ENCODE results near the gene EDA.

EDA gene

DNA sequence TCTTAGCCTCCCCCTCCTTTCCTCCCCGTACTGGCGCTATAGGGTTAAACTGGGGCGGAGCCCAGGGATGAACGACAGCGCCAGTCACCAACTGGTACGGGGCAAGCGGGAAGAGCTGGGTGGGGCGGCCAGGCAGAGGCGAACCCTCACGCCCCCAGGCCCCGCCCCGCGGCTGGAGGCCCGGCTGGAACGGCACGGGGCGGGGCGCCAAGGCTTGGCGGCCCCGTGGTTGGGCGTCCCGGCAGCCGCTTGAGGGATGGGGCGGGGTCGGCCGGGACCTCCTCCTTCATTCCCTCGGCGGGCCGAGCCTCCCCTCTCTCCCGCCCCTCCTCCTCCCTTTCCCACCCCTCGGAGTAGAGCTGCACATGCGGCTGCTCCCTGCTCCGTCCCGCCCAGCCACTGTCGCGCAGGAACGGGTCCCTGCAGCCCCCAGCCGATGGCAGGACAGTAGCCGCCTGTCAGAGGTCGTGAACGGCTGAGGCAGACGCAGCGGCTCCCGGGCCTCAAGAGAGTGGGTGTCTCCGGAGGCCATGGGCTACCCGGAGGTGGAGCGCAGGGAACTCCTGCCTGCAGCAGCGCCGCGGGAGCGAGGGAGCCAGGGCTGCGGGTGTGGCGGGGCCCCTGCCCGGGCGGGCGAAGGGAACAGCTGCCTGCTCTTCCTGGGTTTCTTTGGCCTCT is at the start of gene EDA:
EDA (plus strand) TSS at position 335 of the 678 bp plus-strand sequence.
- DNase-seq, result peak in 1 of 2 experiments; percentile 22

DNA sequence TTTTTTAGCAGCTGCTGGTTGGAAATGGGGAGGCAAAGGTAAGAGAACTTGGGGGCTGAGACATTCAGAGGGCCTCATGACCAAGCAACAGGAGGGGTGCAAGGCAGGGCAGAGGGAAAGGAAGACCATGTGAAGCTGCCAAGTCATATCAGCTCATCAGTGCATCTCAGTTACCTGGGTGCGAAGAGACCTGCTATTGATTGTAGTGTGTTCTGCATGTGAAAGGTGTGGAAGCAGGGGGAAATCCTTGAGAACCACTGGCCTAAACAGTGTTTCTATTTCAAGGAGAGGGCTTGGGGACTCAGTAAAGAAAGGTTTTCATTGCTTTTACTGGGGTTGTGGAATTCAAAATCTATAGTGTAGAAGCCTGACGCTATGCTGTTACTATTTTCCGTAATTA is 47.1 kb upstream of the EDA start:
- no peak for DNase-seq

DNA sequence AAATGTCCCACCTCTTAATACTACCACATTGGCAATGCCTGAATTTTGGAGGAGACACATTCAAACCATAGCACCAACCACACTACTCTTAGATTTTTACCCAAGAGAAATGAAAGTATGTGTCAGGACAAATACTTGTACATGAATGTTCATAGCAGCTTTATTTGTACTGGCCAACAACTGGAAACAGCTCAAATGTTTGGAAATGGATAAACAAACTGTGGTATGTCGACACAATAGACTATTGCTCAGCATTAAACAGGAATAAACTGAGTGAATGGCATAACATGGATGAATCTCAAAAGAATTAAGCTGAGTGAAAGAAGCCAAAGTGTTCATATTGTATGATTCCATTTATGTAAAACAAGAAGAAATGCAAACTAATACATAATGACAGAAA is 18.5 kb upstream of the EDA start:
- DNase-seq, result no peak

DNA sequence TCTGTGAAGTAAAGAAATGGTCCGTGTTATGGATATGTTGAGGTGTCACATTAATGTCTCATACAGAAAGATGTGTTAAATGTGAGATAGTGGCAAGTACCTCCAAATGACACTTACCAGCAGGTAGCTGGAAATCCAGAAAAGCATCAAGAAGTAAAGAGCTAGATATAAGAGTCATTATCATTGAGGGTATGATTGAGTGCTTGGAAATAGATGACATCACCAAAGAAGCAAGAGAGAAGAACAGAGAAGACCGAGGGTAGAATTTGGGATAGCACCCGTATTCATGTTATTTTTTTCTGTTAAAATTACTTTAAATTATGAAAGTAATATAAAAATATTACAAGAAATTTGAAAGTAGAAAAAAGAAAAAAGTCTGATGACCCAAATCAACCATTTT is 15.7 kb upstream of the EDA start:
- DNase-seq, result no peak

DNA sequence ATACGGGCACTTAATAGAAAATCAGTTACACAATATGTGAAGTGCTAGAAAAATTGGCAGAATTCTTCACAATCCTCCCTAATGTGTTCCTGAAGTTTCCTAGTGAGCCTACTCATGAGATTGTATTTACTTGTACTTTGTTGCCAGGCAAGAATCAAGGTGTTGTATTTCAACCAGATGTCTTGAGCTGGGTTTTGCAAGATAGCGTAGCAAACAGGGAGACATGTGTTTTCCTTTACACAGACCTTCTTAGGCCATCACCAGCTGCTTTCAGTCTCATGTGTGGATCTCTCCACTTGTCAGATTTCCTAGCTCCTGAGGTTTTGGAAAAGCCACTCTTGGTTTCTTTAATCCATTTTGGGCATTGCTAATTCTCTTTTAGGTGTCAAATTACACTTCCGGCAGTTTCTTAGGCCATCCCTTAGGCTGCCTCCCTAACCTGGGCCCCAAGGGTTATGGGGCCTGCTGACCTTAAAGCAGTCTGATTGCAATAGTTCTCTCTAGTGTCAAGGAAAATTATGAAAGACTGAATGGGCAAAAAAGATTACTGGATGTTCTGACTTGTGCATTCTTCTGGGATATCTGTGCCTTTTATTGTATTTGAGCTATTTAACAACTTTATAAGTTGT is 12.2 kb upstream of the EDA start:
- no peak for DNase-seq

DNA sequence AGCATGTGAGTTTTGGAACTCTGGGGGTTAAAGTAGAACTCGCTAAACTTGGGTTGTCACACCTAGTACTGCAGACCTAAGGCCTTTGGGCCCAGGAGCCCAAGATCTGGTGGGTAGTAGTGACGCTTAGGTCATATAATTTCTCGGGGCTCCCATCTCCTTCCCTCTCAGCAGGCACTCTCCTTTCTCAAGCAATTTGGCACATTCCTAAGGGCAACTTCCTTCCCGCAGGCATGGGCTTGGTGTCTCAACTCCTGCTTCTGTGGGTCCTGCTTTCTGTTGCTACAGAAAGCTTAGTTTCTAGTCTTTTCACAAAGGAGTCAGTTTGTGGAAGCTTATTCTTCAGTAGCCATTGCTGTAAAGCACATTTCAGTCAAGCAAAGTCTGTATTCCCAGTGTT is 10.4 kb upstream of the EDA start:
- DNase-seq, result no peak

DNA sequence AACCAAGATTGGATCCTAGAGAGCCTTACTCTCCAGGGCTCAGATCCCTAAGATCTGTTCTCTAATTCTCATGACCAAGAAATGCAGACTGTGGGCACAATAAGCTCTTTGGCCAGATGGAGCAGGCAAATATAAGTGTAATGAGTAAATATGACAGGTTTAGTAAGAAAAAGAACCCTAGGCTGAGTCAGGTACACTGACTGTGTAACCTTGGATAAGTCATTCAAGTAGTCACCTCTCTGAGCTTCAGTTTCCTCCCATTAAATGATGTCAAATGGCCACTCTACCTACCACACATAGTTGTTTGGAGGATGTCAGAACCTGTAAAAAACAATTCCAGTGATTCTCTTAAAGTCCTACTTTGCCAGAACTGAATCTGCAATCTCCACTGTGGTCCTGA is 8.3 kb upstream of the EDA start:
- no peak for DNase-seq

DNA sequence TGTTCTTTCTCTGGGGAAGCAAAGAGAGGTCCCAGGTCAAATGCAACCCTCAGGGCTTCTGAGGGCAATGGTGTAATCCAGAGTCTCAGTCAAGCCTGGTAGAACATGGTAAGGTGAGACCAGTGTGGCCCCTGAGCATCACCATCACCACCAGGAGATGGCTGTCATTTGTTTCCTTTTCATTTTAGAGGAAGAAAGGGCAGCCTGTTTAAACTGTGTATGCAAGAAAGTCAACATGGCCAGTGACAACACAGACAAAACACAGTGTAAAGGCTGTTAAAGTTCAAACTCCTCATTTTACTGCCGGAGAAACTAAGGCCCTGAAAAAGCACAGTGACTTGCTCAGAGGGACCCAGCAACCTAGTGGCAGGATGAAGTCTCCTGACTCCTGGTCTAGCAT is 2.0 kb upstream of the EDA start:
- DNase-seq, result no peak

DNA sequence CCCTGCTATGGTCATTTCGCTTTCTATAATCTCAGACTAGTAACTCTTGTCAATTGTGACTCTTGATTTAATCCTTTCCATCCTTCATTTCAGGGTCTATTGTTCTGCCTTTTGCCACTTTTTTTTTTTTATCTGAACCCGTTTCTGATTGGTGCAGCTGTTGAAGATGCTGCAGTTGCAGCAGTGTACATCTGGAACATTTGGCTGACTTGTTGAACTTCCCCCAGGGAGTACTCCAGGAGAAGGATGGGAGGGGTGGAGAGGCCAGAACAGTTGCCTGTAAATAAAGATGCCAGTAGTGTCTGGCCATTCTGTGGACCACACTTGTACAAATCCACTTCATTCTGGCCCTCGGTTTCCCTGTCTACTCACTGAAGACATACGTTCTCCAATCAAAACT is 1.0 kb upstream of the EDA start:
- no peak for DNase-seq

DNA sequence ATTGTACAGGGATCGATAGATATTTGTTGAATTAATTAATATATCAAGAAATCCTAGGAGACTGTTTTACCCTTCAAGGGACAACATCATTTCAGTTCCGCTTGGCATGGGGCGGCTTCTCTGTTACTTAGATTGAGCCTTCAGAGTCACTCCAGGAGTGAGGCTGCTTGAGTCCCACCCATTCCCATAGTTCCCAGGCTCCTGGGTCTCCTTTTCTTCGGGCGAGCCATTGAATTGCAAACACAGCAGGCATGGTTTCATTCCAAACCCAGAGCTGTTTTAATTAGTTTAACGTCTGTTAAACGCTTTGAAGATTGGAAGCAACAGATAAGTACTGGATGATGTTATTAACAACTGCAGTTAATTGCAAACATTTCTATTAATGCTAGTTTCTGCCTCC is 571 bp upstream of the EDA start:
- no peak for DNase-seq

DNA sequence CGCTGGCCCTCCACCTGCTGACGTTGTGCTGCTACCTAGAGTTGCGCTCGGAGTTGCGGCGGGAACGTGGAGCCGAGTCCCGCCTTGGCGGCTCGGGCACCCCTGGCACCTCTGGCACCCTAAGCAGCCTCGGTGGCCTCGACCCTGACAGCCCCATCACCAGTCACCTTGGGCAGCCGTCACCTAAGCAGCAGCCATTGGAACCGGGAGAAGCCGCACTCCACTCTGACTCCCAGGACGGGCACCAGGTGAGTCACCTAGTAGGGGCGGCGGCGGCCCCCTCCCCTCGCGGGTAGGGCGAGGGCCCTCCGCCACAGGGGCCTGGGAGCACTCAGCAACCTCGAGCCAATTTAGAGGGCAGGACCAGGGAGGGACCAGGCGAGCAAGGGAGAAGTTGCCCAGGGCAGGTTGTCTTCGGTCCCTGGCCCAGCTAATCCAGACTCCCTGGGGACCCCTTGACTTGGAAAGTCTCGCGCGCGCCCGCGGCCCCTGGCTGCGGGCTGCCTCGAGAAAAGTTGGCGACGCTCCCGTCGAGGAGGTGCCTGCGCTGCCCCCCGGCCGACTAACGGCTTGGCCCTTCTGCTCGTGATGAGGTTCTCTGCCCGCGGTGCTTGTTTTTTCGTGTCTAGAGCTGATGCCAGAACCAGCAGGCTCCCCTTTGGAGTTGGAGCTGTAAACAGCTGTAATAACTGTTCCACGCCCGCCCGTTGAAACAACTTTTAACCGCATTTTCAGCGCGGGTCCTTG is 717 bp downstream of the EDA start:
- DNase-seq, result no peak

DNA sequence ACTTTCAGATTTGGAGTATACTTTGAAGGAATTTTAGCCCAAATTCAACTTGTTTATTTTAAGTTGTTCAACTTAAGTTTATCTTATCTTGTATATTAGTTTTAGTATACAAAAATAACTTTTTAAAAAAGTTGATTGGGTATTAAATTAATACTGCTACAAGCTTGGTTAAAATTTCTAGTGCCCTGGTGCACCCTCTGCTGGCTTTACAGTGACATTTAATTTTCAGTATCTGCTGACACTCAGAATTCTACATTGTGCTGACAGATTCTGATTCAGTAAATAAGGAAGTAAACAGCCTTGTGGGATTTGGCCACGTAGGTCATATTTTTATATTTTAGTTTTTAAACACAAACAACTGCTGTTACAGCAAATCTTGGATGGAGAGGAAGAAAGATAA is 2.9 kb downstream of the EDA start:
- DNase-seq, result no peak

DNA sequence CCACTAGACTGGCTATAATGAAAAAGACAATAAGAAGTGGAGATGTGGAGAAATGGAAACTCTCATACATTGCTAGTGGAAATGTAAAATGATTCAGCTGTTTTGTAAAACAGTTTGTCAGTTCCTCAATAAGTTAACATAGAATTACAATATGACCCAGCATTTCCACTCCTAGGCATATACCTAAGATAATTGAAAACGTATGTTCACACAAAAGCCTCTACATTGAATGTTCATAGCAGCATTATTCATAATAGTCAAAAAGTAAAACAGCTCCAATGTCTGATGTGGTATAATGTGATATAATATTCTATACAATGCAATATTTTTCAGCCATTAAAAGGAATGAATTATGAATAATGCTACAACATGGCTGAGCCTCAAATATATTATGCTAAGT is 10.2 kb downstream of the EDA start:
- DNase-seq, result no peak

DNA sequence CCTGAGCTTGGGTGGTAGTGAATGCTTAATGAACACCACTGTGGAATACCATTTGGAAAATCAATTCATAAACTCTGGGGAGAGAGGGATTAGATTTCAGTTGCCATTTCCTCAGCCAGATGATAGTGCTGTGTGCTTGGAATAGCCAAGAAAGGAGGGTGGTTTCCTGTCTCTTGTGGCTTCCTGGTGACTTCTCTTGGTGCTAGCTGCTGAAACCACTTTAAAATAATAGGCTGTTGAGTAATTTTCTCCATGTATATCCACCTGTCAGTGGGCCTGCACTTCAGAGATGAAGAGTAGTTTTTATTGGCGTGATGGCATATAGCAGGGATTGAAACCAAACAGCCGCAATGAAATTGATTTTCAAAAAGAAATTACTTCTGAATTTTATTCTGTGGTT is 11.8 kb downstream of the EDA start:
- DNase-seq, result no peak

DNA sequence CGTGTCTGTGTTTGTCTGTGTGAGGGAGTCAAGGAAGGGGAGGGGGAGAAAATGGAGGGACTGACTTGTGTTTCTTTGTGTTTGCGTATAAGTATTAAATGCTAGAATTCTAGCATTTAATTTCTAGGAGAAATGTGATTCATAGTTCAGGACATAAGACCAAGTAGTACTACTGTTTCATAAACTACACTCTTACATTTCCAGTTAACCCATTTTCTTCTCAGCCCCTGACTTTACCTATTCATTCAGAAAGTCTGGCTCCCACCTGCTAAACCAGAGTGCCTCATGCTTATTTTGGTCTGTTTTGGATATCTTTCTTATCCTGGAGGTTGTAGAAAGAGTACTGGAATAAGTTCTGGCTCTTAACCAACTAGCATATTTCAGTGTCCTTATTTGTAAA is 14.2 kb downstream of the EDA start:
- no peak for DNase-seq

DNA sequence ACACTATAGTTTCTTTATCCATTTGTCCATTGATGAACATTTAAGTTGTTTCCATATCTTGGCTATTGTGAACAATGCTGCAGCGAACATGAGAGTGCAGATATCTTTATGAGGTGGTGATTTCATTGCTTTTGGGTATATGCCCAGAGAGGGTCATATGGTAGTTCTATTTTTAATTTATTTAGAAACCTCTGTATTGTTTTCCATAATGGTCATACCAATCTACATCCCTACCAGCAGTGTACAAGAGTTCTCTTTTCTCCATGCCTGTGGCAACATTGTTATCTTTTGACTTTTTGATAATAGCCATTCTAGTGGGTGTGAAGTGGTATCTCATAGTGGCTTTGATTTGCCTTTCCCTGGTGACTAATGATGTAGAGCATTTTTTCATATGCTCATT is 48.8 kb downstream of the EDA start:
- no peak for DNase-seq

DNA sequence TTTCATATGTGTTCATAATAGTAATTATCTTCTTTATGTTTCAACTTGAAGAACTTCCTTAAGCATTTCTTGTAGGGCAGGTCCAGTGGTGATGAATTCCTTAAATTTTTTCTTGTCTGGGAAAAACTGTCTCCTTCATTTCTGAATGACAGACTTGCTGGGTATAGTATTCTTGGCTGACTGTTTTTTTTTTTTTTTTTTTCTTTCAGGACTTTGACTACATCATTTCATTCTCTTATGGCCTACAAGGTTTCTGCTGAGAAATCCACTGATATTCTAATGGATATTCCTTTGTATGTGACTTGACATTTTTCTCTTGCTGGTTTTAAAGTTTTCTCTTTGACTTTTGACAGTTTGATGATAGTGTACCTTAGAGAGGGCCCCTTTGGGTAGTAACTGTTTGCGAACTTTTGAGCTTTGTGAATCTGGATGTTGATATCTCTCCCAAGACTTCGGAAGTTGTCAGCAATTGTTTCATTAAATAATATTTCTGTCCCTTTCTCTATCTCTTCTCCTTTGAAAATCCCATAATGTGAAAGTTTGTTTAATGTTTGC is 54.2 kb downstream of the EDA start:
- no peak for DNase-seq

DNA sequence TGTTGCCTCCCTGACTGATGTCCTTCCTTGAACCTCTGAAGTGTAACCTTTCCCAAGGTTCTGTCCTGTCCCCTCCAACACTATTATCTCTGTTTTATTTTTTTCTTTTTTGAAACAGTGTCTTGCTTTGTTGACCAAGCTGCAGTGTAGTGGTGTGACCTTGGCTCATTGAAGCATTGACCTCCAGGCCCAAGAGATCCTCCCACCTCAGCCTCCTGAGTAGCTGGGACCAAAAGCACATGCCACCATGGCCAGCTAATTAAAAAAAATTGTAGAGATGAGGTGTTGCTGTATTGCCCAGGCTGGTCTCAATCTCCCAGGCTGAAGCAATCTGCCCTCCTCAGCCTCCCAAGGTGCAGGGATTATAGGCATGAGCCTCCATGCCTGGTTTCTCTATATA is 59.0 kb downstream of the EDA start:
- no peak for DNase-seq

DNA sequence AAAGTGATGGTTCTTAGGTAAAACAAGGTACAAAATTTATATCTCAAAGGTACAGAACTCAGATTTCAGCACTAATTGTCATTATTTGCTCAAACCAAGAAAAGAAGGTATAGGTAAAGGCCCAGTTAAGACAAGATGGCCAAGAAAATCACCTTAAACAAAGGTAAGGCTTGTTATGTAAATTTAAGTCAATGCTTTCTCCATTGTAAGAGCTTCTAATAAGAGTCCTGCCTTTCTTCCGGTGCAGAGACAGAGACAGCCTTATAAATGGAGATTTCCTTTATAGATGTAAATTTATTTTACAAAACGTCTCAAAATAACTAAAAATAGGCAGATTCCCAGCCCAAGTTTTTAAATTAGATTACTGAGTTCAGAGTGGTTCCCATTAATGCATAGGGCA is 89.9 kb downstream of the EDA start:
- no peak for DNase-seq

DNA sequence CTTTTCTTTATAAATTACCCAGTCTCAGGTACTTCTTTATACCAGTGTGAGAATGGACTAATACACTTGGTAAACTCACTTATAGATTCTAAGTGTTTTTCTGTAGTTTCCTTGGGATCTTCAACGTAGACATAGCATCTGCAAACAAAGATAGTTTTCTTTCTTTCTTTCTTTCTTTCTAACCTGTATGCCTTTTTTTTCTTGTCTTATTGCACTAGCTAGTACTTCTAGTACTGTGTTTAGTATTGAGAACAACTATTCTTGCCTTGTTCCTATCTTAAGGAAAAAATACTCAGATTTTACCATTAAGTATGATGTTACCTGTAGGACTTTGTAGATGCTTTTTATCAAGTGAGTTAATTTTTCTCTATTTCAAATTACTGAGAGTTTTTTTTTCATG is 102.2 kb downstream of the EDA start:
- no peak for DNase-seq

DNA sequence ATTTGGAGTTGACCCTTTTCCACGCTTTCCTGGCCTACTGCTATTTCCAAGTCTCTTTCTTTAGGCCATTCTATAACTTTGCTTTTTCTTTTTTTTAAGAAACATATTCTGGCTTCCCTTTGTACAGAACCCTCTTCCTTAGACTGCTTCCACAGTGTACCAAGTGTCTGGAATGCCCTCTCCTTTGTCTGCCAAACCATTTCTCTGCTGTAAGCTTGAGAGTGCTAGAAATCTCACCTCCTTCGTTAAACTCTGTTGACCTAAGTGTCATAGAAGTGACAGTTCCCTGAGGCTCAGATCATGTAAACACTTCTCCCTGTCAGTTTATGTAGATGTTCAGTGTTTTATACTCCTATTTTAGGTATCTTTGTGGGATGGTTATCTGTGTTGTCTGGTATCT is 108.4 kb downstream of the EDA start:
- no peak for DNase-seq

DNA sequence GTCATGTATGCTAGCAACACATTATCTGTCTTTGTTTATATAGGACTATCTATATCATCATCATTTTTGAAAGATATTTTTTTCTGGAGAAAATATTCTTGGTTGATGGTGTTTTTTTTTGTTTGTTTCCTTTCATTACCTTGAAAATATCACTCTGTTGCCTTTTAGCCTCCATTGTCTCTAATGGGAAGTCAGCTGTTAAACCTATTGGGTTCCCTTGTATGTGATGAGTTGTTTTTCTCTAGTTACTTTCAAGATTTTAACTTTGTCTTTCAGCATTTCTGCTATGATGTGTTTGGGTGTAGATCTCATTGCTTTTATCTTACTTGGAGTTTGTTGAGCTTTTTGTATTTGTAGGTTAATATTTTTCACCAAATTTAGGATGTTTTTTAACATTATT is 124.4 kb downstream of the EDA start:
- DNase-seq, result no peak

DNA sequence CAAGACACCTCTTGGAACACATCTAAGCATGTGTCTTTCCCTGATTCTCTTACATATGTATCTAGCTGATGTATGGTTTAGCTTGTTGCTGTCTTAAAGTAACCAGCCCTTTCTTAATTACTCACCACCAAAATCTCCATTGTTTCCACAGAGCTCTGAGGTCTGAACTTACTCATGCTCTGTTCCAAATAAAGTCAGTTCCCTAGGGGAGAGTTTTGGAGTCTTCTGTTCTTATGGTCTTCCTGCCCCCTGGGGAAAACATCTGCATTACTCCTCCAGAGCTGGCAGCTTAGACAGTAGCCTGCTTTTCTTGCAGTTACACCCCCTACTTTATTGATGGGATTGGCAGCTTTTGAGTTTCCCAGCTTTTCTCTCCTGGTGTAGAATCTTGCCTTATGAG is 125.8 kb downstream of the EDA start:
- DNase-seq, result no peak

DNA sequence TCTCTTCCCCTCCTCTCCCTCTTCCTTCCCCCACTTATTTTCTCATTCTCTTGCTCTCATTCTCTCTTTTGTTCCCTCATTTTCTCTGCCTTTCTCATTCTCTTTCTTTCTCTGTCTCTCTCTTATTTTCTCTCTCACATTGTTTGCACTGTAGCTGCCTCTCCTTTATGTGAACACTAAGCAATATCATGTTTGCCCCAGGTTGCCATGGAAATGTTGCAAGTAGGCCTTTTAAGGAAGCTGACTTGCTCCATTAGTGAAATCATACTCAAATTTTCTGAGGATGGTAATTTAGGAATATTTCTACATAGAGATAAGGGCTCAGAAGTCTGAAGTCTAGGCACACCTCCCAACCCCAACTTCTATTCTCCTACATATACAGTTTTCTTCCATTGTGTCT is 130.1 kb downstream of the EDA start:
- no peak for DNase-seq
